GM21737 (cell line): ENCODE results near the gene MARCHF11.

Experiments used
- ATAC-seq: cut with Tn5 transposase; IDR thresholded peaks from one replicate; pipeline ENCODE4 v1.9.1; 2021; ENCODE audit warnings: mild to moderate bottlenecking, moderate library complexity; ENCODE audit not compliant: unreplicated experiment

Gene MARCHF11

DNA sequence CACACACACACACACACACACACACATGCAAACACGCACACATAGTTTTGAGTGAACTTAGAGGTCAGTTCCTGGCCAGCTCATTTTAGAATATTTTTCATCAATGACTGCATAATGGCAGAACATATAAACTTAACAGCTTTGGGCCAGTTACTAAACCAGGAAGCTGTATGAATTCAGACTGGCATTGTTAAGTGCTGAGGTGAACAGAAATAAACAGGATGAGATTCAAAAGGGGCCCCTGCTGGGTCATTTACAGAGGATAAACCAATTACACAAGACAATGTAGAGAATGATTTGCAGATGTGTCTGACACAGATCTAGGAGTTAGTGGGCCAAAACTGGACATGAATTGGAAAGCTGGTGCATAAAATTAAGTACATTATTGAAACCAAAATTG lies 44.6 kb downstream of the MARCHF11 start:
- ATAC-seq, result no peak

DNA sequence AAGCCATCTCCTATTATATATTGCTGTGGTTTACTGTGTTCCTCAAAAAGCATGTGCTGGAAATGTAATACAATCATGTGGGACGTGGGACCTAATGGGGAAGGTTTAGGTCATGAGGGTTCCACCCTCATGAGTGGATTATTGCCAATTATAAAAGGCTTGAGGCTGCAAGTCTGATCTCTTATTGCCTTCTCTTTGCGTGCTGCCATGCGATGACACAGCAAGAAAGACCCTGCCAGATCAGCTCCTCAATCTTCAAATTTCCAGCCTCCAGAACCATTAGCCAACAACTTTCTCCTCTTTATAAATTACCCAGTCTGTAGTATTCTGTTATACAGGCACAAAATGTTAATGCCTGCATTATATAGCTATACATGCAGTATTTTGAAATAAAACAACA lies 45.4 kb downstream of the MARCHF11 start:
- no peak for ATAC-seq

DNA sequence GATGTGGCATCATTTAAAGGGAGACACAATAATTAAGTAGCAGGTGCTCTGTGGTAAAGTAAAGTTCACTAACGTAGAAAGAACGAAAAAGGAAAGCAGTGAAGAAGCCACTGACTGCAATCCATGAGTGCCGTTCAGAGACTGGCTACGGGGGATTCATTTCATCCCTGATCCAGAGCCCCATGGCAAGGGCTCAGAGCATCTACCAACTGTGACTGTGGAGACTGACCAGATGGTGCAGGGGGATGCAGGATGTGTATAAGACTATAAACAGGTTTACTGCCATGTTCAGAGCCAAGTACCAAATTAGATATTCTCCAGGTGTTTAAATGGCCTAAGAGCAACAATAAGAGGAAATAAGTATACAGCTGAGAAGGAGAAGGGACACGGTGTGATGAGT lies 47.7 kb downstream of the MARCHF11 start:
- ATAC-seq, result no peak

DNA sequence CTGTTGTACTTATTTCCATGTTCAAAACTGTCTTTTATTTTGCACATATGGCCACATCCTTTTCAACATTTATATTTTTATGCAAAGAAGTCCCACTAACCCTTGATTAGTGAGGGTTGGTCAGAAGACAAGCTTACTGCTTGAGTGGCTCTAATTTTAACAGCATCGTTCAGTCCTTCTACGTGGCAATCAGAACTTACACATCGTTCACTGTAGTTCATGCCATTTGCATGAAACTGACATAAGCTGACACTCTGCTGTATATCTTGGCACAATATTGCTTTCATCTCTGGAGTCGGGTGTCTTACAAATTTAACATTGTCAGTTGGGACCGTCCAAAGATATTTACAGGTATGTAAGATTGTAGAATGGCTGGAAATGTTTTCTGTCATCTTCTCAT lies 50.6 kb downstream of the MARCHF11 start:
- ATAC-seq, result no peak

DNA sequence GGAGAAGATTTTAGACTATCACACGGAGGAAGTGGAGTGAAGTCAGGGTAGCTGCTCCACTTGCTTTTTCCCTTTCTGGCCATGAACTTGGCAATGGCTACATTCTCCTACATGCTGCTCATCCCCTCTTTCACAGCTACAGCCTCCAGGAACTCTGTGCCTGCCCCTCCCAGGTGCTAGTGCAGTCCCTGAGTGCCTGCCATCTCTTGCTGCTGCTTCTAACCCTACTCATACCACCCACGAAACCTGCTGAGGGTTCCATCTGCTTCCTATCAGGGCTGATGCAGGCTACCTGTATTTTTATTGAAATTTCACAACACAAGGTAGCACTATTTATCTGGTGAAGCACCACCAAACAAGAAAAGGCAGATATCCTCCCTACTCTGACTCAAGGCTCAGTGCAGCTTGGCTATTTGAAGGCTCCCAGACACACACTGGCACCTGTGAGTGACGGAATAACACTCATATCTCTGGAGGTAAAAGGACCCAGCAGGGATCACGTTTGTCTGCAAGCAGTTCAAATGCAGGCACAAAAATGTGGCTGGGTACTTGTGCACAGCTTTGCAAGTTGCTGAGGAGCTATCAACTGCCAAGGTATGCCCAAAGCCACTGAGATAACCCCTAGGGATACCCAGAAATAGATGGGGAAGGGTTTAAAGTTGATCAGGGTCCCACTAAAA lies 51.6 kb downstream of the MARCHF11 start:
- ATAC-seq, result no peak

DNA sequence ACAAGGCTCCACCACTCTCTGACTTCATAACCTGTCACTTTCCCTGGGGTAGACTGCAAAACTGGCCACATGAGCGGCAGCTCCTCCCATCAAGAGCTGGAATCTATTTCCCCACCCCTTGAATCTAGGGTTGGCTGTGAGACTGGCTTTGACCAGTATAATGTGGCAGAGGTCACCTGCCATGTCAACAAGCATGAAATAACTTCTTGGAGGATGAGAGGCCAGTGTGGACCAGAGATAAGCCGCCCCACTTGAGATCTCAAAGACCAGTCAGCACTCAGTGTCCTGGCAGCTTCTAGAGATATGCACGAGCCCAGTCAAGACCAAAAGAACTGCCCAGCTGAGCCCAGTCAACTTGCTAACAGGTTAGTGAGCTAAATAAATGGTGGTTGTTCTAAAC lies 59.0 kb downstream of the MARCHF11 start:
- no peak for ATAC-seq

DNA sequence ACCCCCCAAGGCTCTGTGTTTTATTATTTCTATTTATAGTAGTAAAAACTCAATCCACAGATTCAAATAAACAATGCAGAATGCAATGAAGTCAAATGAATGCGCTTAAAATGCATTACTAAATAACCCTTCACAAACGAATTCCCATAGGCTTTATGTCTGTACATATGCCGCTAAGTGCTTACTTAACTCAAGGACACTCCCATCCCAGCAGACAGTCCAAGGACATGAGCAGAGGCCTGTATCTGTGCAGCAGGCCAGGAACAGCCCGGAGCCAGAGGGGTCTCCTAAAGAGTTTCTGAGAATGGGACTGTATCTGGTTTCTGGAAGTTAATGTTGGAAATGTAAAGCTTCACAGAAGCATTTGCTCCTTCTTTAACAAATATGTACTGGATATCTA lies 59.8 kb downstream of the MARCHF11 start:
- no peak for ATAC-seq

DNA sequence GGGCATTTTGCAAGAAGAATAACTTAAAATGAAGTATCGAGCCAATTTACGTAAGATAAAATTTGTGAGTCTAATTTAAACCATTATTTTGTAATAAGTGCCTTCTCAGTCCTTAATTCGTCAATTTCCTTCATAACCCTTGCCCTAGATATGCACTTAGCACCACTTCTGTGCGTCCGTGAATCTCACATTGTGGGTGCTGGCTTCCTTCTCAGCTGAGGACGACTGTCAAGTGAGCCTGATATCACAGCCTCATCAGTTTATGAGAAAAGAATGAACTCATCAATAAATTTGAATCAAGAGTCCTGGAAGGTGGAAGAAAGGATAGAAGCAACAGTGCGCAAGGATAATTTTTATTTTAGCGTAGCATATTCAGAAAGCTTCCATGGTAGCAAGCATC lies 64.5 kb downstream of the MARCHF11 start:
- no peak for ATAC-seq

DNA sequence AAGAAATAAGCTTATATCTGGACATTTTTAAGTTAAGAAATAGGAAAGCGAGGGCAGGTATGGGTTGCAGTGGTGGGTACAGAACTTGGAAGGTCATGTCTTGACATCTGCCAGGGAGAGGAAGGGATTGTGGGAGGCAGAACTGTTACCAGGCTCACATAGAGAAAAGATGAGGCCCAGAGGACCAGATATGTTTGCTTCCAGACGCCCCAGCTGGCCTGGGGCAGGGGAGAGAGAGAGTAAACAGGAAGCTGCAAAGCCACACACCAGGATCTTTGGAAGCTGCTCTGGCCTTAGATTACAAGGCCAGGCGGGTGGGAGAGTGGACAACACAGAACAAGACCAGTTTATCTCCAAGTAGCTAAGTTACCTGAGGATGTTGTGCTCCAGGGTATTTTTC lies 71.2 kb downstream of the MARCHF11 start:
- ATAC-seq, result no peak

DNA sequence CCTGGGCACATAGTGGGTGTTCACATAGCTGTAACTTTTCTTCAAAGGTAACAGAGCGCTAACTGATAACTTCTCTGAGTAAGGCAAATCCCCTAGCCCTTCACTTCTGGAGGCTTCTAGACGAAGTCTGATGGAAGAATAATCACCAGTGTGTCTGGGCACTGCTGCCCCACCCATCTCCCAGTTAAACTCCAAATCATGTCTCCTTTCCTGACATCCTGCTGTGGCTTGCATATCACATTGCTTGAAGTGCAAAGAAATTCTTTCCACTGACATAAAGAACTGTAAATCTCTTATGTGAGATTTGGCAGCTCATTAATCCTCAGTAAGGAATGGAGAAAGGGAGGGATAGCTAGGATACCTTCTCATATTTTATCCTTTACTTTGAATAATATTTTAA lies 74.6 kb downstream of the MARCHF11 start:
- ATAC-seq, result no peak

DNA sequence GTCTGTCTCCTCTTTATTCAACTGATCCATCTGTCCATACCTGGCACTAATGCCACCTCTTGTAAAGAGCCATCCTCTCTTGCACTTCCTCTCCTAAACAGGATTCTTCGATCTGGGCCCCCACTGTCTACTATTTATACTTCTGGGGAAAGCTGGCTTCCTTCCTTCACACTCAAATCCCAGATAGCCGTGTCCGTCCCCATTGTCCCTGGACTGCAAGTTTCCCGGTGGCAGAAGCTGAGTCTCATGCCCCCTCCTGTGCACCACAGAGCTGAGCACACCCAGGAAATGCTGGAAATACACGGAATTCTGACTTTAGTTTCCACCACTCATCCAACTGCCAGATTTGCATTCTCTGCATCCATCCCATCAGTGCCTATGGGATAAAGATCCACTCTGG lies 84.0 kb downstream of the MARCHF11 start:
- ATAC-seq, result no peak

DNA sequence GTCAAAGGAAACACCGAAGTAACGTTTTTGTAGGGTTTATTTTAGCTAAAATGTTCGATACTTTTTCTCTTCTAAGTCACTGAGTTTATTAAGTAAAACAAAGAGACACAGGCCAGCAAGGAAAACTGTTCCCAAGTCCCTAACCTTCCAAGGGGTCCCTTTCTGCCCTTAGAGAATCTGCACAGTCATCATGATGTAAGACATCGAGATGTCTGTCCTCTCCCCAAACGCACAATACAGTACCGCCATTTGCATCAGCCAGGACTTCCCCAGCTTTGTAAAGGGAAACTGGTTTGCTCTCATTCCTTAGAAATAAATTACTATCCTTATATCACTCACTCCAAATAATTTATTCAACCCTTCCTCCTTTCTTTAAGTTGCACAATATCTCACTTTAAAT lies 89.3 kb downstream of the MARCHF11 start:
- no peak for ATAC-seq

DNA sequence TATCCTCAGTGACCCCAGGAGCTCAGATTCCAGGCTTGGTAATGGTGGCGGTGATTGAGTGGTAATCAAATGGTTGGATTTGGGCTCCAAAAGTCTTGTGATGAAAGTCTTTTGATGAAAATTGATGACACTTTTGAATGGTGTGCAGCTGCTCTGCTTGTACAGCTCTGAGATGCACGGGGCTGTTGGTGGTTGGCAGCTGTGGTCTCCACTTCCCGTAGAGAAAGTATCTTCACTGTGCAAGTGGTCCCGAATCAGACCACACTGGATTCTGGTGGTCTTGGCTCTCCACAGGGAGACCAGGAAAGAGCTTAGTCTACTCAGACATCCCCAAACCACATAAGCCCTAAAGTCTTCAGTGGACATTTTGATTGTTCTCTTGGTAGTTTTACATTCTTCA lies 96.6 kb downstream of the MARCHF11 start:
- no peak for ATAC-seq

DNA sequence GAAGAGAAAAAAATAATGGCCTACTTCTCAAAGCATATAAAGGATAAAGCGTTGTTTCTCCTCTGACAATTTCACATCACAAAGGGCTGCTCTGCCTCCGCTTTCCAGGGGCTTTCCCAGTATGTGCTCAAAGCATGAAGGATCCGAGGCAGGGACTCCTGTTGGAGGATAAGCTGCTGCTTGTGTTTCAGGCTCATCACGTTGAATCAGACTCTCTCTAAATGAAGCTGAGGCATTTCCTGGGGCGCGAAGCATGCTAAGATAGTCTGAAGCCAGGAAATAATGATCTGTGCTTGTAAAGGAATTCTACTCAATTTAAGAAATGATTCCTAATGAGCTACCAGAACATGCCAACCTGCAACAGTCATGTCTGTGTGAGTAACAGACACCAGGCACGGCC lies 97.5 kb downstream of the MARCHF11 start:
- ATAC-seq, result no peak

DNA sequence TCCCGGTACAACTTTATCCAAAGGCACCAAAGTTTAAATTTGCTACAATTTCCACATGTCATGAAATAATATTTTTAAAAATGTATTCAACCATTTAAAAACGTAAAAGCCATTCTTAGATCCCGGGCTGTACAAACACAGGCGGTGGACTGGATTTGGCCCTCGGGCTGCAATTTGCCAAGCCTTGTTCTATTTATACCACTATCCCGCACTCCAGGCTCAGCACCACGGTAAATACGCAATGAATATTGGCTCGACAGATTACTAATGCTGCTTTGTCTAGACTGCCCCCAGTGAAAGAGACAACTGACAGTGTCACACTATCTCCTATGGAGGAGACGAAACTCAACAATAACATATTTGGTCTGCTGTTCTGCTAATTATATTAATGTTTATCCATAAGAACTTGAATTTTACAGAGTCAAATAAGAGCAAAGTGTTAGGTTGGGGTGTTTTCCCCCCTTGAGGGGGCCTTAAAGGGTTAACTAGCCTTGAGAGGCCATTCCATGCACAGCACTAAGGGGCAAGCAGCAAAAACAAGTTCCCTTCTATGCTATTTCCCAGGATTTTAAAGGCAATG lies 98.1 kb downstream of the MARCHF11 start:
- ATAC-seq, result no peak

DNA sequence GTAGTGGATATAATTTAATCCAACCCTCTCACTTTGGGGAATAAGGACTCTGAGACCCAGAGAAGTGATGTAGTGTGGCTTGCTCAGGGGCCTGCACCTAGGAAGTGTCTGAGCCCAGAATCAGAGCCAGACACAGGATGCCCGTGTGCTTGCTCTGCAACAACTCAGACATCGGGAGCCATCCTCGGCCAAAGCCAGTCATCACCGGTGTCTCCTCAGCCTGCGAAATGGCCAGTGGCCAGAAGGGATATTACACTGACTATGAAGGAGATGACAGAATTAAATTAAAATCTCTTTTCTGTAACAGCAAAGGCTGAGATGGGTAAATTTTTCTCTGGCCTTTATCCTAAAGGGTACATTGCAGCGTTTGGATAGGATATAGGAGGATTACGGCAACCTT lies 102.9 kb downstream of the MARCHF11 start:
- ATAC-seq, result no peak

DNA sequence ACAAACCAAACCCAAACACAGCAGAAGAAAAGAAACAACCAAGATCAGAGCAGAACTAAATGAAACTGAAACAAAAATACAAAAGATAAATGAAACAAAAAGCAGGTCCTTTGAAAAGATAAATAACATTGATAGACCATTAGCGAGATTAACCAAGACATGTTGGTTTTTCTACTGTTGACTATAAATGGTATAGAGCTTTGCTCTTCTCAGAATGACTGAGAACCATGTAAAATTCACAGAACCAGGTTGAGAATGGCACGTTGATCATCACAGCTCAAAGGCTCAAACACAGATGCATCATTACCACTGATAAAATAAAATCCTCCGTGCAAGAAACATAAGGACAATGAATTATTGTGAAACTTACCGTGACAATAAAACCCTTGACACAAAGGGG lies 105.2 kb downstream of the MARCHF11 start:
- no peak for ATAC-seq

DNA sequence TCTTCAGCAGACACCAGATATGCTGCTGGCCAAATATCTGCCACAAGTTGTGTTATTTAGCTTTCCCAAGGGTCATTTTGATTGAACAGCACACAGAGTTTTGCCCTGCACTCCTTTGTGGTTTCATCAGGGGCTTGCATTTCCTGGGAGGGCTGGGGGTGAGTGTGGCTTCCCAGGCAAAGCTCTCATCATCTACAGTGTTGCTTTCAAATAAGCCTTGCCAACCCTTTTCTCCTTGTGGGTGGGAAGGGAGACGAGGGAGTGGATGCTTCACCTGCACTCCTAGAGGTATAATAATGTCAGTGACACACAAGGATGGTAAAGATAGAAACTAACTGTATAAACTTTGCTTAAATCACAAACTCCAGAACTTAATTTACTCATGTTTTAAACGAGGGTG lies 107.0 kb downstream of the MARCHF11 start:
- no peak for ATAC-seq

DNA sequence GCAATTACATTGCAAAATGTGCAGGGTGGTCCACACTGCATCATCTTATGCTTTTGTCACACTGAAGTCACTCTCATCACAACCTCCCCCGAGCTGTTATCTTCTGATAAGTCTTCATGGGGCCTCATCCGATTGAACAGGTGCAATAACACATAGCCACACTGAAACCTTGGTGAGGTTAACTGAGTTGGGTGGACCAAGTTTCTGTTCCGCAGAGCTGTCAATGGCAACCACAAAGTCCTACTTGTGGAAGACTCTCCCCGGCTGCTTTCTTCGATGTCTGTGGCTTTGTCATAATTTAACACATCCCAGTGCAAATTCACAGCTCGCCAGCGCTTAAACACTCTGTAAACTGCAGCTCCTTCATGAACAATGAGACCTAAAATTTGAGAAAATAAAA lies 112.2 kb downstream of the MARCHF11 start:
- no peak for ATAC-seq

DNA sequence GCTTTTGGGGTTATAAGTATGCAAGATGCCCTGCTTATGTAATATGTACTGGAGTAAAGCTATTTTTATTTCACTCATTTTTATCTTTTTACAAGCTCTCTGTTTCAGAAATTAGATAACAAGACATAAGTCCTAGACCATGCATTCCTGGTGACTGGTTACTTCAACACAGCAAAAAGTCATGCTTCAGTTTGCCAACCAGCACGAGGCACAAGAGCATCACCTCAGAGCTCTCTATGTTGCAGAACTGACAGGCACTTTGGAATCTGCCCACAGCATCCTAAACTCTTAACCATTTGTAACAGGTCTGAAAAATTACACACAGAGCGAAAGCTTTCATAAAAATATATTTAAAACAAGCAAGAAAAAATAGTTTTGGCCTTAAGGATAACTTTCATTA lies 112.8 kb downstream of the MARCHF11 start:
- no peak for ATAC-seq

DNA sequence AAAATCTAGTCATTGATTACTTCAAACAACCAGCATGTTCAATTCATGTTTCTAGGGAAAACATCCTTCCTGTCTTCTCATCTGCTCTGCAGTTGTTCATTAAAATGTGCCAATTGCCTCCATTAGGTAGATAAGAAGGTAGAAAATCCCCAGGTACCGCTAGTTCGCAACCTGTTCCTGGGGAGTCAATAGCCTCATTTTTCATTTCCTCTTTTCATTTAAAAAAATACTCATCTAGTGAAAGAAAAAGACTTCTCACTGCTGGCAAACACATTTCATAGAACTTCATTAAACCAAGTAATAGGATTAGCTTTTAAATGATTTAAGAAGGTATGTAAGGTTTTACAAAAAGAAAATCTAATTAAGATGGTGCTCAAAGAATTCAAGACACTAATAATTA lies 113.3 kb downstream of the MARCHF11 start:
- ATAC-seq, result no peak

DNA sequence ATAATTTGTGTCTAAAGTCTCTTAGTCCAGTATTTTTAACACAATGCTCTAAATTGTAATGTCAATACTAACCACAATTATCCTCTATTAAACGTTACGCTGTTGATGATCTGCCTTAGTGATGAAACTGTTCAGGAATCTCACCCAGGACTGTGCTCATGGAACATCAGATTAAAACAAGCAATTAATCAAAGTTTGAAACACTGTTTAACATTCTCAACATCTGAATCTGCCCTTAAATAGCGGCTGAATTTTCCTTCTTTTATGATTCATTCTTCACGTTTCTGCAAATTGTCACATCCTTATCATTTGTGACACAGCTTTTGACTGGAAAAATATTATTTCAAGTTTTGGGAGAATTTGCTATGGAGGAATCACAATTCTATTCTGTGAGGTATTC lies 113.8 kb downstream of the MARCHF11 start:
- ATAC-seq, result no peak
